ENCODE data around the gene ADAP2. TPM values are rescaled to one million over a fixed set of nuclear protein-coding genes. Genes with fewer than 3 reads are reported as not detected.

The ADAP2 gene, protein sequence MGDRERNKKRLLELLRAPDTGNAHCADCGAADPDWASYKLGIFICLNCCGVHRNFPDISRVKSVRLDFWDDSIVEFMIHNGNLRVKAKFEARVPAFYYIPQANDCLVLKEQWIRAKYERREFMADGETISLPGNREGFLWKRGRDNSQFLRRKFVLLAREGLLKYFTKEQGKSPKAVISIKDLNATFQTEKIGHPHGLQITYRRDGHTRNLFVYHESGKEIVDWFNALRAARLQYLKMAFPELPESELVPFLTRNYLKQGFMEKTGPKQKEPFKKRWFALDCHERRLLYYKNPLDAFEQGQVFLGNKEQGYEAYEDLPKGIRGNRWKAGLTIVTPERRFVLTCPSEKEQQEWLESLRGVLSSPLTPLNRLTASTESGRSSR
- total RNA-seq (2022; extraction: Qiagen RNA extraction) = 2.4 to 4.1 TPM (median 3.8 TPM) in 5 replicates

DNA sequence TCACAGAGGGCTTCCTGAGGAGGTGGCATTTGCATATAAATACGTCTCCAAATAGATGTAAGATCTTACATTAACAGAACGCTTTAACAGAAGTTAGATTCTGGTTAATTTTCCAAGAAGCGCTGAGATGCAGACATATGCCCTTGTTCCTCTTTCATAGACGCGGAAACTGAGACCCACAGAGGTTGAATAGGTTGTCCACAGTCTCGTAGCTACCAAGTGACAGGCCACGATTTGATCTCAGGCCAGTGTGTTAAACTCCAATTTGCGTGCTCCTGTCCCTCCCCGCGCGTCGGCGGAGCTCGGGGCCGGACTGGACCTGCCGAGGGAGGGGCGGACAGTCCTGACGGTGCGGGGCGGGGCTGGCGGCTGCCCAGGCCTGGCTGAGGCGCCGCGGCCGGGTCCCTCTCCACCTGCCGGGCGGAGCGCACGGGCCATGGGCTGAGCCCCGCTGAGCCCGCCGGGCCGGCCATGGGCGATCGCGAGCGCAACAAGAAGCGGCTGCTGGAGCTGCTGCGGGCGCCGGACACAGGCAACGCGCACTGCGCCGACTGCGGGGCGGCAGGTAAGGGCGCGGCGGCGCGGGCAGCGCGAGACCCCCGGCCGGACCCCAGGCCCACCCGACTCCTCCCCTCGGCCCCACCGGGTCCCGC, at the start of gene ADAP2:
Gene ADAP2 (plus strand): TSS at position 402 of the 653 bp plus-strand sequence. CDS start 70 bp downstream, at position 472.

DNA sequence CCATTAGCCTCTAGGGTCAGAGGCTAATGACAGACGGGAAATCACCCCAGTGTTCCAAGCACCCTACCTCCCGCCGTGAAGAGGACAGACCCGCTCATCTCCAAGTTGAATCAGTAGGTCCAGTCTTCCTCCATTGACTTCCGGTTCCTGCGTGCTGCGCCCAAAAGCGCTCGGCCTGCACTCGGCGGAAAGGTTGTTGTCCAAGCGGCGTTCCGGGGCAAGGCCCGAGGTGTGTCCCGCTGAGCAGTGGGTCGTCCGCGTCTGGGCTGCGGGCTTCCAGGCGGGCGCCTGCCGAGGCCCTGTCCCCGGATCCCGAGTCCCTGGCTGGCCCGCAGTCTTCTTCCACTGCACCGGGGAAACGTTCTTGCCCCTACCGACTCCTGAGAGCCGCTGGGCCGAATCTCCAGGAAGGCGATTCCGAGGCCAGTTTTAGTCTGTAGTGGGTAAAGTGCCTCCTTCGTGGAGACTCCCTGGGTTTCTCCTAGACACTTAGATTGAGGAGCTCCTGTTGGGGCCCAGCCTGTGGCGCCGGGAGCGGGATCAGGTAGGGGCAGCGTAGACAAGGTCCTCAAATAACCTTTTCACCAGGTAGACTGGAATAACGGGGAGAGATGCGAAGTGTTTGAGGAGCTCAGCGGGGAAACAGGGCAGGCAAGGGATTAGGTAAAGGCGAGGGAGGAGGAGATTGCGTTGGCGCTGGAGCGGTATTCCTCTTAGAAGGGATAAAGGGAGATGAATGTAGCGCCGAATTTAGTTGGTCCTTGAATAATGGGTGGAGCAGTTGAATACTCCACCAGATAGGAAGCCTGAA, 15.4 kb upstream of the ADAP2 start, which contains the start of gene TEFM:
Gene TEFM (minus strand): TSS at position 138 of the 811 bp plus-strand sequence. CDS start 40 bp downstream, at position 98.

DNA sequence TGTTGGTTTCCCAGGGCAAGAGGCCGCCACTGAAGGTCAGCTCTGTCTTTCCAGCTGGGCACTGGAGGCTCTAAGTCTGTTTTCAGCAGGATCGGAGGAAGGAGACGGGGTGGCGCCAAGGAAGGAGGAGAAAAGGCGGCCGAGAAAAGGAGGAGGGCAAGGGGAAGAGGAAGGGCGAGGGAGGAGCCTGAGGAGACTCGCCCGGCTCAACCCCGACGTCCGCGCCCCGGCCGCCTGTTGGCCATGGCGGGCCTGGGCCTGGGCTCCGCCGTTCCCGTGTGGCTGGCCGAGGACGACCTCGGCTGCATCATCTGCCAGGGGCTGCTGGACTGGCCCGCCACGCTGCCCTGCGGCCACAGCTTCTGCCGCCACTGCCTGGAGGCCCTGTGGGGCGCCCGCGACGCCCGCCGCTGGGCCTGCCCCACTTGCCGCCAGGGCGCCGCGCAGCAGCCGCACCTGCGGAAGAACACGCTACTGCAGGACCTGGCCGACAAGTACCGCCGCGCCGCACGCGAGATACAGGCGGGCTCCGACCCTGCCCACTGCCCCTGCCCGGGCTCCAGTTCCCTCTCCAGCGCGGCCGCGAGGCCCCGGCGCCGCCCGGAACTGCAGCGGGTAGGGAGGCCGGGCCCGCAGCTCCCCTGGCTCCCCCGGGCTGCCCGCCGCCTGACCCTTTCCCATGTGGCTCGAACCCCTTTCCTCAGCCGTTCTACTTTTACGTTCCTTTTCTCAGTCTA, 49.3 kb downstream of the ADAP2 start, which contains the start of gene RNF135:
Gene RNF135 (plus strand): TSS at position 209 of the 737 bp plus-strand sequence. CDS start 35 bp downstream, at position 244.

Other genes with a start within 250 kb of the ADAP2 start
- 11.7 to 19.8 TPM (median 14.9 TPM) in 5 replicates for gene CRLF3, start 97.3 kb upstream of the ADAP2 start, total RNA-seq (2022; extraction: Qiagen RNA extraction)
- gene ATAD5, start 90.0 kb upstream of the ADAP2 start, total RNA-seq (2022; extraction: Qiagen RNA extraction) = 3.1 to 5.3 TPM (median 4.3 TPM) in 5 replicates
- 19.2 to 32.0 TPM (median 20.2 TPM) in 5 replicates for gene TEFM, start 15.7 kb upstream of the ADAP2 start, total RNA-seq (2022; extraction: Qiagen RNA extraction)
- gene RNF135, start 49.1 kb downstream of the ADAP2 start, total RNA-seq (2022; extraction: Qiagen RNA extraction) = 22.8 to 25.5 TPM (median 25.2 TPM) in 5 replicates
- gene NF1, start 173.0 kb downstream of the ADAP2 start, total RNA-seq (2022; extraction: Qiagen RNA extraction) = 14.7 to 24.3 TPM (median 19.2 TPM) in 5 replicates

Measured in A549 treated with Hydrocortisone at 1 μM for 4 hours (cell line).